HPDE6-E6E7 (cell line): Measurements from ENCODE around the gene TBC1D16.
A peak's percentile ranks its signal among the peaks of the same experiment; 100 is the strongest.
"Not testable (repeated sequence)": the region's sequence is repeated elsewhere in the genome, so short reads cannot be mapped to it uniquely, and the experiment has no call there.

Experiments used
- DNase-seq: peaks from one replicate; pipeline ENCODE4 v3.0.0; 2011; ENCODE audit warnings: missing footprints; ENCODE audit errors: extremely low spot score

The TBC1D16 gene

DNA sequence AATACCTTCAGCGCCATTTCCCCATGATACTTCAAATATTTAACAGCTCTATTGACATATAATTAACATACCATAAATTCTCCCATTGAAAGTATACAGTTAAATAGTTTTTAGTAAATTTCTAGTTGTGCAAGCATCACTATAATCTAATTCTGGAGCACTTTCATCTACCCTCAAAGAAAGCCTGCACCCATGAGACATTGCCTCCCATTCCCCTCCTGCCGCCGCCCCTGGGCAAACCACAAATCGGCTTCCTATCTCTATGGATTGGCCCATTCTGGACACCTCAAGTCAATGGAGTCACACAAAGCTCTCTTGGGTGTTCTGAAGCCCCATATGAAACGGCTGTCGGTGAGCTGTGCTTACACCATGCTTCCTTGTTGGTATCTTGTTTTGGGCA lies 119.2 kb downstream of the TBC1D16 start:
- DNase-seq: no peak

GRCh38 chr17:79915850-79916430 lies 119.7 kb downstream of the TBC1D16 start:
- DNase-seq: peak; percentile 91

- no peak for DNase-seq
Measured at GRCh38 chr17:79914813-79915740, 120.6 kb downstream of the TBC1D16 start.

DNA sequence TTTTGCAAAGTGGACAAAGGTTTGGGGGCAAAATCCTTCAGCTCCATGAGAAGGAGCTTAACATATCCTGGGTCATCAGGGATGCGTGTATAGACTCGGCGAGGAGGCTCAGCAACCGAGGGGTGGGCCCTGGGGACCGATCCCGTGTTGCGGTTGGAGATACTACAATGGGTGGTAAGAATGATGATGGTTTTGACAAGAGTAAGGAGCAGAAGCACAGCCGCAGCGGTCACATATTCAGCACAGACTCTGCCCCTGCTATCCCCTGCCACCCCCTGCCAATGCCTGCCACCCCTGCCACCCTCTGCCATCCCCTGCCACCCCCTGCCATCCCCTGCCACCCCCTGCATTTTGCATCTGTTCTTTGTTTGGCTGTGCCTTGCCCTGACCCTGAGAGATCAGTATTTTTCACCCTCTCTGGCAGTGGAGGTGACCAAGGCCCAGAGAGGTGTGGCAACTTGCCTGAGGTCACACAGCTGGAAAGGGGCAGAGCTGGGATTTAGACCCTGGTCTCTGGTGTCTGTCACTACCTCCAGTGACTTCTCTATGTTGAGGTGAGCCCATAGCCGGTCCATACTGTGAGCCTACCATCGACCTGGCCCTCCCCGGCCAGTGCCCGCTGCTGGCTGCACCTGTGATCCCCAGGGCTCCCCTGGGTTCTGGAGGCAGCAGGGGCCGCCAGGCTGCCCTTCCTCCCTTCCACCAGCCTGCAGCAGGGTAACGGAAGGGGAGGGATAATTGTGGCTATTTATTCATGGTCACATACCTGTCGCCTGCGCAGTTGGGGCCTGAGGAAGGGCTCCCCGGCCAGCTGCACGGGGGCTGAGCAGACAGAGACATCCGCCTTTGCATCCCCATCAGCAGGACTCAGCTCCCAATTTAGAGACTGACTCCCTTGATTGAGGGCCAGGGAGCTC lies 121.5 kb downstream of the TBC1D16 start:
- DNase-seq: no peak

DNA sequence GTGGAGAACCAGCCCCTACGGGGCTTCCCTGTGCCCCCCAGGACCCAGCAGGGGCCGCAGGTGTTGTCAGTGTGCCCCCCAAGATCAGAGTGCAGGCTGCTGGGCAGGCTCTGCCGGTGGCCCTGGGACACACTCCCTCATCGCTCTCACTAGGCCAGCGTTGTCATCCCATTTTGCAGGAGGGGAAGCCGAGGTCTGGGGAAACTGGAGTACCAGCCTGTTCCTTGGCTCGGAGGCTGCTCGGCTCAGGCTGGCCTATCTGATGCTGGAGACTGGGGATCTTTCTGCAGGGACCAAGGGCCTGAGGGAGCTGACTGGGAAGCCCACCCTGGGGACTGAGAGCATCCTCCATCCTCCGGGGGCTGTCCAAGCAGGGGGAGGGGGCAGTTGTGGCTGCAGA lies 122.2 kb downstream of the TBC1D16 start:
- DNase-seq: no peak

GRCh38 chr17:79912552-79913330 lies 122.9 kb downstream of the TBC1D16 start:
- no peak for DNase-seq

DNA sequence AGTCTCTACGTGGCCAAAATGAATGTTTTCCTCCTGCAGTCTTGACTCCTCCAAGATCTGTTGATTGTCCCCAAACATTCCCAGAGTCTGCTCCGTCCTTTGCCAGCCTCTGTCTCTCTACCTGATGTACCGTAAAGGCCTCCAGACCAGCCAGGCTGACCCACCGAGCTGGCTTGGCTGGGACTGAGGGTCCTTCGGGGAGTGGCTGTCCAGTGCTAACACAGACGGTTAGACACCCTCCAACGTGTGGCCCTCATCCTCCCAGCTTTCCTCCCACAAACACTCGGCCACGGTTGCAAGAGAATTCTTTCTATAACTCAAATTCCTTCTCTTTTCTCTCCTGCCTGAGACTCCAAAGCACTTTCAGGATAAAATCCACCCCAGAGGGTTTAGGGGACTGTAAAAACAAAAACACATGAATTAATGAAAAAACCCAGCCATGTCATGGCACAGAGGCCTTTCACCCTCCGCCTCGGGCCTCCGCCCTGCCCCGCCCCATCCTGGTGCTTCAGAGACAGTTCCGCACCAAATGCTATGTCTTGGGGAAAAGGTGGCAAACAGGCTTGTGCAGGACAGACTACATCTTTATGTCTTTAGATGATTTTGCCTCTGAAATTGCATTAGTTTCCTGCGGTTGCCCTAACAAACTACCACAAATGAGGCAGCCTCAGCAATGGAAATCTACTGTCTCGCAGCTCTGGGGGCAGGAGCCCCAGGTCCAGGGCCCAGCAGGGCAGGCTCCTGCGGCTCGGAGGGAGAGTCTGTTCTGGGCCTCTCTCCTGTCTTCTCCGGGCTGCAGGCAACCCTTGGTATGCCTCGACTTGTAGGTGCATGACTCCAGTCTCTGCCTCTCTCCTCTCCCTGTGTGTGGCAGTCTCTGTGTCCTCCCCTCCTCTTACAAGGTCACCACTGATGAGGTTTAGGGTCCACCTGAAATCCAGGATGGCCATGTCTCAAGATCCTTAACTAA lies 124.0 kb downstream of the TBC1D16 start:
- DNase-seq: no peak

DNA sequence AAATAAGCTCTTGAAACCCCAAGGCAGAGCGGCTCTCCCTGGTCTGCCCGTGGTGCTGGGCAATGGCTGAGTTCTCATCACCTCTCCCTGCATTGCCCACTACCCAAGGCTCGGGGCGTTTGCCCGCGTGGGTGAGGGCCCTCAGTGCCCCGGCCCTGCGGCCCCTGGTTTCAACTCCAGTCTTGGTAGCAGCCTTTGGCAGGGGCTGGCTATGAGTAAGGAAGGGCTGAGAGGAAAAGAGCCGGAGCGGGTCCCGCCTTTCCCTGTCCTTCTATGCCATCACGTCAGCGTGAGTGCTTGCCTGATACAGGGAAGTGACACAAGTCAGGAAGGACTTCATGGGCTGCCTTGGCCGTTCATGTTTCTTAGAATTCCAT lies 124.7 kb downstream of the TBC1D16 start:
- no peak for DNase-seq

DNA sequence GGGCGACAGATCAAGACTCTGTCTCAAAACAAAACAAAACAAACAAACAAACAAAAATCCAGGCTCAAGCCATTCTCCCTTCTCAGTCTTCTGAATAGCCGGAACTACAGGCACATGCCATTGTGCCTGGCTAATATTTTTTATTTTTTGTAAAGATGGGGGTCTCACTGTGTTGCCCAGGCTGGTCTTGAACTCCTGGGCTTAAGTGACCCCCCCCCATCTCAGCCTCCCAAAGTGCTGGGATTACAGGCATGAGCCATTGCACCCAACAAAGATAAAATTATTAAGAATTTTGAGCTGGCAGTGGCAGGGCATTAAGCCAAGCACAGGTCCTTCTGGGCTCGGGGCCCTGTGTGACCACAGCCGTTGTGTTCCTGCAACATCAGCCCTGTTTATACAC lies 126.6 kb downstream of the TBC1D16 start:
- no peak for DNase-seq

GRCh38 chr17:79907850-79908249 lies 127.8 kb downstream of the TBC1D16 start:
- DNase-seq: no peak

GRCh38 chr17:79907217-79907715 lies 128.4 kb downstream of the TBC1D16 start:
- no peak for DNase-seq

DNA sequence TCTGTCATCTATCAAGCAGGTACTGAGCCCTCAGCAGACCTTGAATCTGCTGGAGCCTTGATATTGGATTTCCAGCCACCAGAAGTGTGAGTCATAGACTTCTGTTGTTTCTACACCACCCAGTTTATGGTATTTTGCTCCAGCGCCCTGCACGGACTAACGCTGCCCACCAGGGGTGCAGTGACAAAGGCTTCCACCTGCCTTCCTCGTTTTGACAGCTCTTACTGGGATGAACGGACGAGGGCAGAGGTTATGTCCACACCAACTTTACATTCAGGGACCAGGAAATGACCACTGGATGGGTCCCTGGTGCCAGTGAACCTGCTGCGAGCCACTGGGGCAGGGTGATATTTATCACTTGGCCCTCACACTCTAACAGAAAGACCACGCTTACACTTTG lies 129.8 kb downstream of the TBC1D16 start:
- no peak for DNase-seq

DNA sequence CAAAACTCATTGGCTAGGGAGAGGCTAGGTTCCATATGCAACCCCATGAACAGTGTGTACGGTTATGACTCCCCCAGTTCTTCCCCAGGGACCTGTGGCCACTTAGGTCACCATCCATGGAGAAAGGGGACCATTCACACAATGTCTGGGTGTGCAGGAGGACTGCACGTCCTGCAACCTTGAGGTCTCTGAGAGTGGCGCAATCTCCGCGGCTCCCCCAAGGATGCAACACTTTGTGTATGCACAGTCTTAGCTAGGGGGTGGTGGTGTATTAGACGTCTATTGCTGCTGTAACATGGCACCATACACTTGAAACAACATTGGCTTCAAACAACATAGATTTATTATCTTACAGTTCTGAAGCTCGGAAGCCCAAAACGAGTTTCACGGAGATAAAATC lies 130.8 kb downstream of the TBC1D16 start:
- DNase-seq: no peak

DNA sequence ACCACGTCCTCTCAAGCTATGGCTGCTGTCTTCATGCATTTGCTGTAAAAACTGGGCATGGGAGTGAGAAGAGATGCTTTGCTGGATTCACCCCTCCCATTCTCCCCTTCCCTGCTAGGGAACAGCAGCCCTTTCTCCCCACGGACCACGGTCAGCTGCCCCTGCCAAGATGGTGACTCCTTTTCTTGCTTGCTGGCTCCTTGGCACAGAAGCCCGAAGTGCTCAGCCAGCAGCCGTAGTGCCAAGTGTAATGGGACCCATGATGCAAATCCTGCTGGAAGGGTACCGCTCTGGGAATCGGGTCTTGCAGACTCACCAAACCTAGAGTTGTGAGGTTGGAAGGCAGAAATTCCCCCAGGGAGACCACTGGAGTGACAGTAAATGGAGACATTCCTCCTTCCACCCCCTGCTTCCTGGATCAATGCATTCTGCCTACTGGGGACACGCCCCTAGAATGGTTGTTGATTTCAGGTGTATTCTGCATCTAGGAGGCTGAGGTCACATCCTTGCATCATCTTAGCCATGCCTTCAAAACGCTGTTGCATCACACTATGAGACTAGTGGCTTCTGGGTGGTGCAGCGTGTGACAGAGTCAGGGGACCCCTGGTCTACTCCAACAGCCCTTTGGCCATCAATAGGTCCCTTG lies 133.4 kb downstream of the TBC1D16 start:
- DNase-seq: no peak

GRCh38 chr17:79901131-79901530 lies 134.5 kb downstream of the TBC1D16 start:
- no peak for DNase-seq

- DNase-seq: no peak
Measured at GRCh38 chr17:79899584-79899983, 136.1 kb downstream of the TBC1D16 start.

GRCh38 chr17:79897243-79898063 lies 138.2 kb downstream of the TBC1D16 start:
- no peak for DNase-seq

DNA sequence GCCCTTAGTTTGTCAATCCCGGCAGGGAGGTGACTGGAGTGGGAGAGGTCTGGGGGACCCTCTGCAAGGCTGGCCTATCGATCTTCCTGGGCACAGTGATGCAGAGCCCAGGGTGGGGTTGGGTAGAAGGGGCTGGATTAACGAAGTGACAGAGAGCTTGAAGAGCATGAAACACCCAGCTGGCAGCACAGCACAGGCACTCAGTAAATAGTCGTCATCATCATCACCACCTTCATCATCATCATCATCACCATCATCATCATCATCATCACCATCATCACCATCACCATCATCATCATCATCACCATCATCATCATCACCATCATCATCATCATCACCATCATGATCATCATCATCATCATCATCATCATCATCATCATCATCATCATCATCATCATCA lies 142.2 kb downstream of the TBC1D16 start:
- DNase-seq: not testable (repeated sequence)
